Liver (tissue), 9 donors: Measurements from ENCODE around the gene OR2A12. TPM values are rescaled to one million over a fixed set of nuclear protein-coding genes. Genes with fewer than 3 reads are reported as not detected.

Source experiments
- DNase-seq: peaks from one replicate; pipeline ENCODE4 v3.0.0-alpha.2; 2017; ENCODE audit warnings: low spot score
- H3K27ac ChIP-seq, 2 donors: one replicate each; pipeline ENCODE4 v1.7.0; 2013; ENCODE audit warnings: inconsistent platforms in 2 of 2, low read length in 2 of 2, control low read depth in 1 of 2, low read depth in 1 of 2, mild to moderate bottlenecking in 1 of 2
- H3K27me3 ChIP-seq, 4 donors: one replicate each; pipeline versions ENCODE4 v1.6.1 to v1.7.0; 2013; ENCODE audit warnings: low read length in 3 of 4, inconsistent platforms in 1 of 4, mild to moderate bottlenecking in 1 of 4, moderate library complexity in 1 of 4; ENCODE audit not compliant: control insufficient read depth in 4 of 4, insufficient read depth in 4 of 4
- H3K36me3 ChIP-seq, 4 donors: one replicate each; pipeline versions ENCODE4 v1.6.1 to v1.7.0; 2013; ENCODE audit warnings: low read length in 3 of 4, mild to moderate bottlenecking in 3 of 4, low read depth in 1 of 4, moderate library complexity in 1 of 4; ENCODE audit not compliant: control insufficient read depth in 4 of 4, insufficient read depth in 3 of 4
- H3K4me1 ChIP-seq, 4 donors: one replicate each; pipeline versions ENCODE4 v1.6.1 to v1.7.0; 2013; ENCODE audit warnings: low read length in 3 of 4, mild to moderate bottlenecking in 3 of 4, moderate library complexity in 1 of 4; ENCODE audit not compliant: control insufficient read depth in 4 of 4, insufficient read depth in 4 of 4
- H3K4me3 ChIP-seq, 3 donors: one replicate each; pipeline versions ENCODE4 v1.6.1 to v1.7.0; 2013; ENCODE audit warnings: low read length in 3 of 3, control low read depth in 1 of 3, low read depth in 1 of 3, mild to moderate bottlenecking in 1 of 3
- H3K9ac ChIP-seq, 2 donors: one replicate each; pipeline ENCODE4 v1.7.0; 2013; ENCODE audit warnings: low read length in 2 of 2, mild to moderate bottlenecking in 2 of 2, moderate library complexity in 2 of 2, control low read depth in 1 of 2, low read depth in 1 of 2
- H3K9me3 ChIP-seq, 4 donors: one replicate each; pipeline versions ENCODE4 v1.6.1 to v1.7.0; 2013; ENCODE audit warnings: low read length in 3 of 4; ENCODE audit not compliant: control insufficient read depth in 4 of 4
- EGR1 ChIP-seq, 2 donors: IDR thresholded peaks; 2 replicates each; pipeline ENCODE4 v1.6.1; 2016 to 2018; ENCODE audit warnings: antibody characterized with exemption in 2 of 2, low read depth in 2 of 2
- FOXA1 ChIP-seq: IDR thresholded peaks from 2 replicates; pipeline ENCODE4 v1.6.1; 2016; ENCODE audit warnings: antibody characterized with exemption
- FOXA2 ChIP-seq: IDR thresholded peaks from 2 replicates; pipeline ENCODE4 v1.6.1; 2016; ENCODE audit warnings: antibody characterized with exemption
- GABPA ChIP-seq, 2 donors: IDR thresholded peaks in 1 of 2; conservative IDR thresholded peaks in 1 of 2; 2 replicates each; pipeline ENCODE4 v1.6.1; 2016; ENCODE audit warnings: antibody characterized with exemption in 2 of 2, mild to moderate bottlenecking in 1 of 2, moderate library complexity in 1 of 2
- HNF4A ChIP-seq, 2 donors: conservative IDR thresholded peaks; 2 replicates each; pipeline ENCODE4 v1.6.1; 2016; ENCODE audit warnings: antibody characterized with exemption in 2 of 2, mild to moderate bottlenecking in 2 of 2
- HNF4G ChIP-seq: IDR thresholded peaks from 2 replicates; pipeline ENCODE4 v1.6.1; 2016; ENCODE audit warnings: antibody characterized with exemption
- JUND ChIP-seq, 2 donors: IDR thresholded peaks; 2 replicates each; pipeline ENCODE4 v1.6.1; 2016; ENCODE audit warnings: antibody characterized with exemption in 2 of 2
- NR2F2 ChIP-seq: IDR thresholded peaks from 2 replicates; pipeline ENCODE4 v1.6.1; 2016; ENCODE audit warnings: antibody characterized with exemption
- RXRA ChIP-seq, 2 donors: IDR thresholded peaks; 2 replicates each; pipeline ENCODE4 v1.6.1; 2017 to 2018; ENCODE audit warnings: antibody characterized with exemption in 2 of 2, mild to moderate bottlenecking in 1 of 2
- SP1 ChIP-seq: IDR thresholded peaks from 2 replicates; pipeline ENCODE4 v1.6.1; 2018; ENCODE audit warnings: antibody characterized with exemption, mild to moderate bottlenecking
- TAF1 ChIP-seq: conservative IDR thresholded peaks from 2 replicates; pipeline ENCODE4 v1.6.1; 2016; ENCODE audit warnings: antibody characterized with exemption, mild to moderate bottlenecking
- YY1 ChIP-seq: IDR thresholded peaks from 2 replicates; pipeline ENCODE4 v1.6.1; 2016; ENCODE audit warnings: antibody characterized with exemption, mild to moderate bottlenecking
- WGBS: extraction: QIAGEN DNeasy Blood & Tissue Kit; methylation state at CpG from one replicate; pipeline ENCODE4 v1.1.7; 2013; 5-methylcytosine and 5-hydroxymethylcytosine counted together
- polyA plus RNA-seq, 2 donors: library from polyadenylated mRNA; stranded (reverse) in 1 of 2; unstranded in 1 of 2; fragments of 200-250 nt in 1 of 2; fragments of >200 nt in 1 of 2; fragmentation: Nextera tagmentation in 1 of 2; extraction: Ambion mirVana in 1 of 2; gene quantifications; one replicate each; pipeline versions ENCODE4 v1.2.1 to v1.2.3, GENCODE V29; 2013 to 2015
- total RNA-seq, 2 donors: library from RNA; depleted of rRNA; stranded (reverse); fragments of >200 nt; gene quantifications; one replicate each; pipeline ENCODE4 v1.2.3, GENCODE V29; 2014
- TF ChIP-seq, protein P1 (sequence below): IDR thresholded peaks from 2 replicates; pipeline ENCODE4 v1.6.1; 2016; ENCODE audit warnings: antibody characterized with exemption
- TF ChIP-seq, protein P2 (sequence below): IDR thresholded peaks from 2 replicates; pipeline ENCODE4 v1.6.1; 2016; ENCODE audit warnings: antibody characterized with exemption
- TF ChIP-seq, protein P3 (sequence below): fragments of 150-350 bp; IDR thresholded peaks from 2 replicates; pipeline ENCODE4 v1.5.1; 2017; ENCODE audit warnings: improper control_type of control experiment, low read depth, low read length; ENCODE audit not compliant: missing input control
- TF ChIP-seq, protein P4 (sequence below): IDR thresholded peaks from 2 replicates; pipeline ENCODE4 v1.6.1; 2016; ENCODE audit warnings: antibody characterized with exemption
- TF ChIP-seq, protein P5 (sequence below): IDR thresholded peaks from 2 replicates; pipeline ENCODE4 v1.6.1; 2016; ENCODE audit warnings: antibody characterized with exemption, mild to moderate bottlenecking
- donor health status: healthy.
- donor health status: healthy.
- donor health status: healthy.
- donor health status: healthy.
- donor health status: healthy.

Gene OR2A12, protein sequence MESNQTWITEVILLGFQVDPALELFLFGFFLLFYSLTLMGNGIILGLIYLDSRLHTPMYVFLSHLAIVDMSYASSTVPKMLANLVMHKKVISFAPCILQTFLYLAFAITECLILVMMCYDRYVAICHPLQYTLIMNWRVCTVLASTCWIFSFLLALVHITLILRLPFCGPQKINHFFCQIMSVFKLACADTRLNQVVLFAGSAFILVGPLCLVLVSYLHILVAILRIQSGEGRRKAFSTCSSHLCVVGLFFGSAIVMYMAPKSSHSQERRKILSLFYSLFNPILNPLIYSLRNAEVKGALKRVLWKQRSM
- total RNA-seq (not detected), polyA plus RNA-seq (not detected)

DNA sequence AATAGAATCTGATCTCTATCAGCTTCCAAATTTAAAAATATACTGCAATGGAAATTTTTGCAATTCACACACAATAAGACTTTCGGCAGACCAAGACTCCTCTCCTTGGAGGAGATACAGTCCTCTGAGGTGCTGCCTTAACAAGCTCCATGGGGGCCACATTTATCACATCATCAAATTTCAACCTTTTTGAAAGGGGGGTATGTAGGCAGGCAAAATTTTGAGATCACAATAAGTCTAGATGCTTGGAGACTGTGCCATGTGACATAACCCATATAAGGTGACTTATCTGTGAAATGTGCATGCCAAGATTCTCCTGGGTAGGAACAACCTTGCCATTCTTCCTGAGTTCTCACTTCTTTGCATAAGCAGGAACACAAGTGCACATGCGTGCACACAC, at the start of gene OR2A12:
TSS of gene OR2A12 (plus strand) at position 301 of the 400 bp plus-strand sequence. CDS start 8,830 bp downstream, outside the sequence.
- Histone ChIP-seq H3K4me1 (no peaks in the 10 kb centered on the region), H3K27me3 (no peaks in the 10 kb centered on the region), H3K9ac (no peak within 1 kb of the TSS), H3K27ac (no peak within 1 kb of the TSS), H3K4me3 (no peak within 1 kb of the TSS), H3K9me3 (no peaks in the 10 kb centered on the region), H3K36me3 (no peaks in the 10 kb centered on the region)
- no peak for TF ChIP-seq HNF4G
- no peak for TF ChIP-seq FOXA1
- no peak for TF ChIP-seq HNF4A (conservative IDR thresholded peaks at IDR 0.05)
- no peak for TF ChIP-seq EGR1 (IDR thresholded peaks at IDR 0.05; ENCODE audit: low read depth in 2 of 2)
- no peak for TF ChIP-seq JUND (IDR thresholded peaks at IDR 0.05)
- no peak for TF ChIP-seq SP1
- TF ChIP-seq, protein P1, sequence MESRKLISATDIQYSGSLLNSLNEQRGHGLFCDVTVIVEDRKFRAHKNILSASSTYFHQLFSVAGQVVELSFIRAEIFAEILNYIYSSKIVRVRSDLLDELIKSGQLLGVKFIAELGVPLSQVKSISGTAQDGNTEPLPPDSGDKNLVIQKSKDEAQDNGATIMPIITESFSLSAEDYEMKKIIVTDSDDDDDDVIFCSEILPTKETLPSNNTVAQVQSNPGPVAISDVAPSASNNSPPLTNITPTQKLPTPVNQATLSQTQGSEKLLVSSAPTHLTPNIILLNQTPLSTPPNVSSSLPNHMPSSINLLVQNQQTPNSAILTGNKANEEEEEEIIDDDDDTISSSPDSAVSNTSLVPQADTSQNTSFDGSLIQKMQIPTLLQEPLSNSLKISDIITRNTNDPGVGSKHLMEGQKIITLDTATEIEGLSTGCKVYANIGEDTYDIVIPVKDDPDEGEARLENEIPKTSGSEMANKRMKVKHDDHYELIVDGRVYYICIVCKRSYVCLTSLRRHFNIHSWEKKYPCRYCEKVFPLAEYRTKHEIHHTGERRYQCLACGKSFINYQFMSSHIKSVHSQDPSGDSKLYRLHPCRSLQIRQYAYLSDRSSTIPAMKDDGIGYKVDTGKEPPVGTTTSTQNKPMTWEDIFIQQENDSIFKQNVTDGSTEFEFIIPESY, result no peak
- TF ChIP-seq YY1, result no peak
- no peak for TF ChIP-seq FOXA2
- no peak for TF ChIP-seq NR2F2
- TF ChIP-seq, protein P2, sequence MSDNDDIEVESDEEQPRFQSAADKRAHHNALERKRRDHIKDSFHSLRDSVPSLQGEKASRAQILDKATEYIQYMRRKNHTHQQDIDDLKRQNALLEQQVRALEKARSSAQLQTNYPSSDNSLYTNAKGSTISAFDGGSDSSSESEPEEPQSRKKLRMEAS, result no peak
- TF ChIP-seq RXRA (IDR thresholded peaks at IDR 0.05), result no peak
- TF ChIP-seq, protein P3, sequence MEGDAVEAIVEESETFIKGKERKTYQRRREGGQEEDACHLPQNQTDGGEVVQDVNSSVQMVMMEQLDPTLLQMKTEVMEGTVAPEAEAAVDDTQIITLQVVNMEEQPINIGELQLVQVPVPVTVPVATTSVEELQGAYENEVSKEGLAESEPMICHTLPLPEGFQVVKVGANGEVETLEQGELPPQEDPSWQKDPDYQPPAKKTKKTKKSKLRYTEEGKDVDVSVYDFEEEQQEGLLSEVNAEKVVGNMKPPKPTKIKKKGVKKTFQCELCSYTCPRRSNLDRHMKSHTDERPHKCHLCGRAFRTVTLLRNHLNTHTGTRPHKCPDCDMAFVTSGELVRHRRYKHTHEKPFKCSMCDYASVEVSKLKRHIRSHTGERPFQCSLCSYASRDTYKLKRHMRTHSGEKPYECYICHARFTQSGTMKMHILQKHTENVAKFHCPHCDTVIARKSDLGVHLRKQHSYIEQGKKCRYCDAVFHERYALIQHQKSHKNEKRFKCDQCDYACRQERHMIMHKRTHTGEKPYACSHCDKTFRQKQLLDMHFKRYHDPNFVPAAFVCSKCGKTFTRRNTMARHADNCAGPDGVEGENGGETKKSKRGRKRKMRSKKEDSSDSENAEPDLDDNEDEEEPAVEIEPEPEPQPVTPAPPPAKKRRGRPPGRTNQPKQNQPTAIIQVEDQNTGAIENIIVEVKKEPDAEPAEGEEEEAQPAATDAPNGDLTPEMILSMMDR, result no peak
- TF ChIP-seq, protein P4, sequence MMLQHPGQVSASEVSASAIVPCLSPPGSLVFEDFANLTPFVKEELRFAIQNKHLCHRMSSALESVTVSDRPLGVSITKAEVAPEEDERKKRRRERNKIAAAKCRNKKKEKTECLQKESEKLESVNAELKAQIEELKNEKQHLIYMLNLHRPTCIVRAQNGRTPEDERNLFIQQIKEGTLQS, result no peak
- TF ChIP-seq GABPA (IDR thresholded peaks at IDR 0.05 in 1 of 2, conservative IDR thresholded peaks at IDR 0.05 in 1 of 2), result no peak
- 86% methylated on average over 2 of the region's 2 CpGs for WGBS
- no peak for DNase-seq

DNA sequence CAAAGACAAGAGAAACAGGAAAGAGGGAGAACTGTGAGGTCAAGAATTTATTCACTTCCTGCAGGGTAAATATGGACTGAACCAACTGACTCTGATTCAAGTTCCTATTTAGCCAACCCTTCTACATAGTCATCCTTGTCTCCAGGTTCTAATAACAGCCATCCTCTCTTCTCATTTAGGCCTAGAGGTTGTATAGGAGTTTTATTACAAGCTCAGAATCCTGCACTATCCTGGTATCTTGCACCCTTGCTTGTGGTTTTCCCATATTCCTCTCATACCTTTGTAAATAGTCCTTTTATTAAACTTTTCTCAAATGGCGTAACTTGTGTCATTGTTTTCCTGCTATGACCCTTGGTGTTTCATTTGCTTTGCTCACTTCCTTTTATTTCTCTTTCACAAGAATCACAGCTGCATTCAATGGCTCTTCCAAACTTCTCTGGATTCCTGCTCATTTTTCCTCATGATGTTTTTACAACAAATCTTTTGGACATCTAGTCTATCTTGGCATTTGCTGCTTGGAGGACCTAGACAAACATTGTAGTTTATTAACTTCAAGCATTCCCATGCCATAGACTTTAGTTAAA, 49.7 kb upstream of the OR2A12 start:
- Histone ChIP-seq H3K9me3 (peaks cover 0 to 3% (median 0%) of the 10 kb centered on the region in 4 donors), H3K9ac (no peak overlapping the region), H3K4me1 (no peaks in the 10 kb centered on the region), H3K27ac (no peak overlapping the region), H3K4me3 (no peak overlapping the region), H3K36me3 (no peaks in the 10 kb centered on the region), H3K27me3 (peaks cover 0 to 6% (median 0%) of the 10 kb centered on the region in 4 donors)
- TF ChIP-seq SP1, result no peak
- no peak for TF ChIP-seq TAF1
- TF ChIP-seq, protein P5, sequence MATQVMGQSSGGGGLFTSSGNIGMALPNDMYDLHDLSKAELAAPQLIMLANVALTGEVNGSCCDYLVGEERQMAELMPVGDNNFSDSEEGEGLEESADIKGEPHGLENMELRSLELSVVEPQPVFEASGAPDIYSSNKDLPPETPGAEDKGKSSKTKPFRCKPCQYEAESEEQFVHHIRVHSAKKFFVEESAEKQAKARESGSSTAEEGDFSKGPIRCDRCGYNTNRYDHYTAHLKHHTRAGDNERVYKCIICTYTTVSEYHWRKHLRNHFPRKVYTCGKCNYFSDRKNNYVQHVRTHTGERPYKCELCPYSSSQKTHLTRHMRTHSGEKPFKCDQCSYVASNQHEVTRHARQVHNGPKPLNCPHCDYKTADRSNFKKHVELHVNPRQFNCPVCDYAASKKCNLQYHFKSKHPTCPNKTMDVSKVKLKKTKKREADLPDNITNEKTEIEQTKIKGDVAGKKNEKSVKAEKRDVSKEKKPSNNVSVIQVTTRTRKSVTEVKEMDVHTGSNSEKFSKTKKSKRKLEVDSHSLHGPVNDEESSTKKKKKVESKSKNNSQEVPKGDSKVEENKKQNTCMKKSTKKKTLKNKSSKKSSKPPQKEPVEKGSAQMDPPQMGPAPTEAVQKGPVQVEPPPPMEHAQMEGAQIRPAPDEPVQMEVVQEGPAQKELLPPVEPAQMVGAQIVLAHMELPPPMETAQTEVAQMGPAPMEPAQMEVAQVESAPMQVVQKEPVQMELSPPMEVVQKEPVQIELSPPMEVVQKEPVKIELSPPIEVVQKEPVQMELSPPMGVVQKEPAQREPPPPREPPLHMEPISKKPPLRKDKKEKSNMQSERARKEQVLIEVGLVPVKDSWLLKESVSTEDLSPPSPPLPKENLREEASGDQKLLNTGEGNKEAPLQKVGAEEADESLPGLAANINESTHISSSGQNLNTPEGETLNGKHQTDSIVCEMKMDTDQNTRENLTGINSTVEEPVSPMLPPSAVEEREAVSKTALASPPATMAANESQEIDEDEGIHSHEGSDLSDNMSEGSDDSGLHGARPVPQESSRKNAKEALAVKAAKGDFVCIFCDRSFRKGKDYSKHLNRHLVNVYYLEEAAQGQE, result no peak
- no peak for TF ChIP-seq NR2F2
- TF ChIP-seq FOXA2, result no peak
- TF ChIP-seq RXRA (IDR thresholded peaks at IDR 0.05), result no peak
- TF ChIP-seq, protein P3, result no peak
- no peak for TF ChIP-seq HNF4A (conservative IDR thresholded peaks at IDR 0.05)
- no peak for TF ChIP-seq HNF4G
- WGBS, result 94% methylated on average over 1 of the region's 1 CpG
- DNase-seq, result no peak
